ENCODE data around the gene CCDC192. TPM values are rescaled to one million over a fixed set of nuclear protein-coding genes. Genes with fewer than 3 reads are reported as not detected.
"Not testable (repeated sequence)": the region's sequence is repeated elsewhere in the genome, so short reads cannot be mapped to it uniquely, and the experiment has no call there.

CCDC192 gene
- total RNA-seq, 1 donor from 2014 or later = not detected

DNA sequence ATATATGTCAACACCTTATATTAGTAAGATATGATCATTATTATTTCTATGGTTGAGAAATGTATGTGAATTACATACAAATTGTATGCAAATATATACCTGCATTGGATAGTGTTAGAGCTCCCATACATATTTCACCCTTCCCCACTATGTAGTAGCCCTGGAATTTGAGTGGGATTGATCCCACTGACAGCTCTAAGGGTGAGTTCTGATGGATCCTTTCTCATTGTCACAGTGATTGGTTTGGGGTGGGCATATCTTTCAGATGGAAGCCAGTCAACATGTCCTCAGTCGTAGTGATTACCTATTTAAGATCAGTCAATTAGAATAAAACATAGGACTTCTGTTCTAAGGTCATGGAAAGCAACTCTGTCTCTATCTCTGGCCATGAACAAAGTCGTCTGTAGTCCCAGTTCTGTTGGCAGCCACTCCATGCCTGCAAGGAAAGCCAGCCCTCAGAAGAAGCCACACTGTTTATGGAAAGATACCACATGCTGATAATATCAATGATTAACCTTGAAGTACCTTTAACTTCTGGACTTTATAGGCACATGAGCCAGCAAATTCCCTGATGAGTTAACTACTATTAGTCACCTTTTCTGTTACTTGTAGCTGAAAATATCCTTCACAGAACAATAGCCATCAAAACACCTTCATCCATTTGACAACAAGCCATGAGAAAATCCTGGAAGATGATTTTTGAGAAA, 5.1 kb upstream of the CCDC192 start:
- DNase-seq (ENCODE audit: low spot score) = peak; percentile 56

DNA sequence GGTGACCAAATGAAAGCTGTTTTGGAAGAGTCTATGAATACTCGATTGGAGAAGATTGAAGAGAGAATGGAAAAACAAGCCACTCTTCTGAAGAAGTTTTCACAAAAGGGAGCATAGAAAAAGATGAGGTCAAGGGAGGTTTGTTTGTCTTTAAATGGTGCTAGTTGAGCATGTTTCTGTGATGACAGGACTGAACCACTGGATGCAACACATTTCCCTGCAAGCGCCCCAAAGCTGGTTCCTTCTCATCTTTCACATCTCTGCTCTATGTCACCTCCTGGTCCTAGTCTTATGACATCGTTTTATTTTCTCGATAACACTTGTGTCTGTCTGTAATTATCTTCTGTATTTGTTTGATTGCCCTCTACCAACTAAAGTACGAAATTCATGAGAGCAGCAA, 3.8 kb upstream of the CCDC192 start:
- no peak for DNase-seq (ENCODE audit: low spot score)

DNA sequence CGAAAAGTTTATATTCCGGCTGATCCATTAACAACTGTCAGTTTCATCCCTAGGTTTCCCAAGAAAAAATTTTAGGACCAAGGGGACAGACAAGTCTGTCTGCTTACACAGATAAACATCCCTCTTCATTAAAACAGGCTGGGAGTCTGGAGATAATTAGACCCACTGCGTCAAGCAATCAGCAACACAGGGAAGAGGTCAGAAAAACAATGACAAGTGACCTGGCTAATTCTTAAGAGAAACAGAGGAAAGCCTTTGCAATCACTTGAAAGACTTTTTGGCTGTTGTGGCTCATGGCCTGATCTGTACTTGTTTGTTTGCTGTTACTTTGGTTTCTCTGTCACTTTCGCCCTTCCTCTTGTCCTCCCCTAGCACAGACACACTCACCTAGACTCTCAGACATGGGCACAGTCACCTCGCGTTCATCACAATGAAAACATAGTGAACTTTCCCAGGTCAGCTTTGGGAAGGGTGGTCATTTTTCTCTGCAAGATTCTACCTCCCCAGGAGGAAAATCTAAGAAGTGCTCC, 2.9 kb upstream of the CCDC192 start:
- no peak for DNase-seq (ENCODE audit: low spot score)

DNA sequence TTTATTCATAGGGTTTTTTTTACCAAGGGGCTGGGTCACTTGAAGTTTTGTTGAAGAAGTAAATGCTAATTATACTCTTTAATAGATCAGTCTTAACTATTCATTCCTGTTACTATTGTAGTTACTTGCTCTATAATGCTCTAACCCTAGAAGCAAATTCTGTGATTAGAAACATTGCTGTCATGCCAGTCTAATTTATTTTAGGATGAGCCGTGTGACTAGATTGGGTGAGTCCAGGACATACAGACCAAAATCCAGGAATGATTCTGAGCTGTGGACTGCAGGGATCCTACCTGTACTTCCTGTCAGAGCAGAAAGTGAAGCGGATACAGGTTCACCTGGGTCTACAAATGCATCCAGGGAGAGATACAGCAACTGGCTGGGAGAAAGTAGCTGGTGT, 757 bp upstream of the CCDC192 start:
- DNase-seq (ENCODE audit: low spot score) = no peak

DNA sequence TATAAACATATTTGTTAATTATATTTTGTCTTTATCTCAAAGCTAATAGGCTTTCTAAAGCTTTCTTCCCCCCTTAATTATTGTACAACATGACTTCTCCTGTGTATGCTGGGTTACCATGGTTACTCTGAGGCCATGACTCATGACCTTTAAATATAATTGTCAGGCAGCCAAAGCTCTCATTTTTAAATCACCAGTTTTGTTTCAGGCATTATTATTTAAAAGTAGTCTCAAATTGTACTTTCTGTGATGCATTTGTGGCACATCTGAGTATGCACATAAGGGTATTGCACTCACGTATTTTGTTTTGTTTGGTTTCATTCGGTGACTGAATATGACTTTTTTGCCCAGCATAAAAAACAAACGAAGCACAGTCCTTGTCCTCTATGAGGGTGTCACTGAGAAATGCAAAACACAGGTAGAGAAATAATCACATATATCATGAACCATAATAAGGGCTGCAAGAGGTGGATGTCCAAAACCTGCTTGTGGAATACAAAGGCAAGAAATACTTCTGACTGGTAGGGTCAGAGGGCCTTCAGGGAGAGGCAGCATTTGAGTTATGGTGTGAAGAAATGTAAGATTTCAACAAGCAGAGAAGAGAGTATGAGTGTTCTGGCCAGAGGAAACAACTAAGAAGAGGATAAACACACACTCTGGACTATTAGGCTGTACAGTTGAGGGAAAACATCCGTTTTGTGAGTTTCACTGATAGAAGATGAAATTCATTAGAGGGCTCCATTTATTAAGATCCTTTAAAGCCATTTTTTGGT, 2.1 kb downstream of the CCDC192 start:
- DNase-seq (ENCODE audit: low spot score) = no peak

DNA sequence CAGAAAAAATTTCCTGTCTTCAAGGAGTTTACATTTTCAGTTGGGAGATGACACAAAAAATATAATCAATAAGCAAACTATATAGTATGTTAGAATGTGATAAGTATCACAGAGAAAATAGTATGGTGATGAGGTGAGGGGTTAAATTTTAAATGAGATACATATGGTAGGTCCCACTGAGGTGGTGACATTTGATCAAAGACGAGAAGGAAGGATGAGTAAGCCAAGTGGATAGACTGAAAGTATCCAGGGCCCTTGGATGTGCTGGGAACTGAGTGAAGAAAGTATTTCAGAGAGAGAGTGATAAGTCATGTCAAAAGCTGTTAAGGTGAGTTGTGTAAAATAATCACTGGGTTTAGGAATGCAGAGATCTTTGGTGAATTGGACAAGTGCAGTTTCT, 3.5 kb downstream of the CCDC192 start:
- no peak for DNase-seq (ENCODE audit: low spot score)

DNA sequence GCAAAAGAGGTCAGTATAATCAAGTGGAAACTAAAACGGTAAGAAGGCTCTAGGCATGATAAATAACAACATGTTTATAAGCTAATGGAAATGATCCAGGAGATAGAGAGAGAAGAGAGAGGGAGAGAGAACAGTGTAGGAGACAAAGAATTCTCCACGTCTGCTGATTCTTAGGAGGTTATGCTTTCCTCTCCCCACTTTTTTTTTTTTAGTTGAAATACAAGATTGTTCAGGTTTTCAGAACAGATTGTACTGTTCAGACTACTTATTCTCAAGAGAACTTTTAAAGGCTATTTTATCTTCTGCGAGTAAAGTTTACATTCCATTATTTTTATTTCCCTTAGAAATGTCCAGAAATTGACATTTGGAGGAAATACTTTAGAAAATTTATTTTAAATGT, 4.0 kb downstream of the CCDC192 start:
- DNase-seq (ENCODE audit: low spot score) = no peak

DNA sequence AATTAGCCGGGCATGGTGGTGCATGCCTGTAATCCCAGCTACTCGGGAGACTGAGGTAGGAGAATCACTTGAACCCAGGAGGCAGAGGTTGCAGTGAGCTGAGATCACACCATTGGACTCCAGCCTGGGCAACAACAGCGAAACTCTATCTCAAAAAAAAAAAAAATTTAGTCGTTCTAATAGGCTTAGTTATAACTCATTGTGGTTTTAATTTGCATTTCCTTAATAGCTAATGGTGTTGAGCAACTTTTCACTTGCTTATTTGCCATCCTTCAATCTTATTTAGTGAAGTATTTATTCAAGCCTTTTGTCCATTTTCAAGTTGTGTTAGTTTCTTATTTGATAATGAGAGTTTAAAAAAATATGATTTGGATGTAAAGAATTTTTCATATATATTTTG, 9.9 kb downstream of the CCDC192 start:
- DNase-seq (ENCODE audit: low spot score) = not testable (repeated sequence)

DNA sequence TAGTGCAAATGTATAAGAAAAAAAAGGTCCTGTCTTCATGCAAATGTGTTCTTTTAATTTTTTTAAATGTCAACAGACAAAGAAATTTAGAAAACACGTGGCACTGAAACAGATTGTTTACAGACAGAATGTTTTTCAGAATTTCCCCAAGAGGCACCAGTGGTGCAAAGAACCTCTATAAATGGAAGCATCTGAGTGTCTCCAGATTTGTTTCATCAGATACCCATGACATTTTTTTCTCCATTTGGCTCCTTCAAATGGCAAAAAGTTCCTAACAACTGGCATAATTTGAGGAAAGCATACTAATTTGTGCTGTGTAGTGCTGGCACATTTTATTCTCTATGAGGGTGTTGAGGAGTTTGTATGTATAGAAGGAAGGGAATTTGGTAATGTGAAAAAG, 15.0 kb downstream of the CCDC192 start:
- no peak for DNase-seq (ENCODE audit: low spot score)

DNA sequence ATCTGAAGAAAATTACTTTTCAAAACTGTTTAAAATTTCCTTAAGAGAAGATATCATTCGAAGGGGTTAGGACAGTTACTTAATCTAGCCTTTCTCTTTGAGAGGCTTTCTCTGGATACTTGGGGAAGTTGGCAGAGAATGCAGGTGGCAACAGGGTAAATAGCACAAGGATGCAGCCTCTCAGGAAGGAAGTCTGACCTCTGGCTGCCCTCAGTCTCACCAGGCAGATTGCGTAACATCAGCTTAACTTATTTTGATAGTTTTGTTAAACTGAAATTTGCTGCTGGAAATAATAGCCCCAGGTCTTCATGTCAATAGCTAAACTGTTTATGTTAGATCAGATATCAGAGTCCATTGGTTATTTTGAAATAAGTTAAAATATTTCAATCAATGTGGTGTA, 20.4 kb downstream of the CCDC192 start:
- DNase-seq (ENCODE audit: low spot score) = peak; percentile 72

DNA sequence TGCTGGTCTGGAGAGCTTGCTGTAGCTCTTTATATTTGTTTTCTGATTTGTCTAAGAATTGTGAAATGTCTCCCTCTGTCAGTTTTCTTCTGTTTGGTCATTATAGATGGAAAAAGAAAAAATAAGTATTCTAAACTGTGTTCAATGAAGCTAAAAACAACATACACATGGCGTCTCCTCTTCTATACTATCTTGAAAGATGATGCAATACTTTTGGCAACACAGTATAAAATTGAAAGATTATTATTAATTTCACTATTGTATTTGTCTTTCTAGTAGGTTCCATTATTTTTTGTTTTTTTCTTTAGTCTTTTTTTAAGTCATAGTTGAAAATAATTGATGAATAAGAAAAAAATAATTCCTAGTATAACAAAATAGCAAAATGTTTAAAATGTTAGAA, 22.5 kb downstream of the CCDC192 start:
- no peak for DNase-seq (ENCODE audit: low spot score)

DNA sequence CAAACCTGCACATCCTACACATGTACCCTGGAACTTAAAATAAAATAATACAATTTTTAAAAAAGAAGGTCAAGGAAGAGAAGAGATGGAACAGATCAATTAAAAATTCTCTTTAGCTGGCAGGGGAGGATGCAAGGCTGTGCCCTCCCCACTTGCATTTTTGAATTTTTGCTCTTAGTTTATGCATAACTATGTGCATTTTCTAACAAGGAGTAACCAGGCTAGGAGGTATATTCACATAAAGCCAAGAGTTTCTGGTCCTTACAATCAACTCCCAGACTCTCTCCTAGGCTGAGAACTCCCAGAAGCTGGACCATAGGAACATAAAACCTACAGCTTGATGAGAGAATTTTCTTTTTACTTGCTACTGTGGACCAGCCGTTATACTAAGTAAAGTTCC, 29.8 kb downstream of the CCDC192 start:
- DNase-seq (ENCODE audit: low spot score) = no peak

DNA sequence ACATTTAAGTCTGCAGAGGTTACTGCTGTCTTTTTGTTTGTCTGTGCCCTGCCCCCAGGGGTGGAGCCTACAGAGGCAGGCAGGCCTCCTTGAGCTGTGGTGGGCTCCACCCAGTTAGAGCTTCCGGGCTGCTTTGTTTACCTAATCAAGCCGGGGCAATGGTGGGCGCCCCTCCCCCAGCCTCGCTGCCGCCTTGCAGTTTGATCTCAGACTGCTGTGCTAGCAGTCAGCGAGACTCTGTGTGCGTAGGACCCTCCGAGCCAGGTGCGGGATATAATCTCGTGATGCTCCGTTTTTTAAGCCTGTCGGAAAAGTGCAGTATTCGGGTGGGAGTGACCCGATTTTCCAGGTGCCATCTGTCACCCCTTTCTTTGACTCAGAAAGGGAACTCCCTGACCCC, 36.2 kb downstream of the CCDC192 start:
- not testable (repeated sequence) for DNase-seq (ENCODE audit: low spot score)

DNA sequence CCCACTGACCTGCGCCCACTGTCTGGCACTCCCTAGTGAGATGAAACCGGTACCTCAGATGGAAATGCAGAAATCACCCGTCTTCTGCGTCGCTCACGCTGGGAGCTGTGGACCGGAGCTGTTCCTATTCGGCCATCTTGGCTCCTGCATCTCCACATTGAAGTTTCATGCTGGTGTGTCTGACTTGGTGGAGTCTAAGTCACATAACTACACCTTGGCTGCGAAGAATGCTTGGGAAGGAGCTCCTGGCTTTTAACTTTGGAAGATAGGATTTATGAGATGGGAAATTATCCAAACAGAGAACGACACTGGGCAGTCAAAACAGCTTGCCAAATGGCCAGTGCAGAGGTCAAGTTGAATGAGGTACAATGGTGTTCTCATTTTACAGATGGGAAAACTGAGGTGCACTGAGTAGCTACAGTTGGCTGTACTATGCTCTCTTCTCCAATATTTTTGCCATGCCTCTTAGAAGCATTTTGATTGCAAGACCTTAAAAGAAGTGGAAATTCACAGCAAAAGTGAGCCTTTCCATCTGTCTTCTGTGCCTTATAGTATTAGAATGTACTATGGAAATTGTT, 36.7 kb downstream of the CCDC192 start:
- DNase-seq (ENCODE audit: low spot score) = no peak

DNA sequence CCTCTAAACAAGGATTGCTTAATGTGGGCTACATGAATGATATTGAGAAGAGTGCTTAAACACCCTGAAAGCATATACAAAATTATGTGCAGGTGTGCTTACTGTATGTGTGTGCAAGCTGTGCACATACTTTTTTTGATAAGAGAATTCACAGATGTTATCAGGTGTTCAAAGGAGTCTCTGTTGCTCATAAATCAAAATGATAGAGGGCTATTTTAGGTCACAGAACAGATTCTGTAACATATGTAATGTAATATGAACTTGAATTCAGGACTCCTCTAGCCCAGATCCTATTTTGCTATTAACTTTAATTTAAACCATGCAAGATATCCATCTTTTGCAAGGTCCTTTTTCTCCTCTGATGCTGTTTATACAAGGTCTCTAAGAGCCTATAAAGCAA, 38.2 kb downstream of the CCDC192 start:
- DNase-seq (ENCODE audit: low spot score) = no peak

DNA sequence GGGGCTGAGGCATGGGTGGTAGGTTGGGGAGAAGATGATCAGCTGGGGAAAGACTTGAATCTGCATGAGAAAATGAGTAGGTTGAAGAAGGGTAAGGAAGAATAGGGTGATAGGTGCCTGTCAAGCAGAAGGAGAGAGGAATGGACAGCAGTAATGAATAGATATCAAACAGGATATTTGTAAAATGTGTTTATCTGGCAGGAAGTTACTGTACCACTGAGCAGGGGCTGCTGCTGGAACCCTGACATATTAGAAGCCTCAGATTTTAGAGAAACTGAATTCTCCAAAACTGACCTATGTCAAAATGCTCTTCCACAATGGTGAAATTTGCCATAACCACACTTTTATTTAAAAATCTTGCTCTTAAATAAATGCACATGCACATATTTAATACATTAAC, 41.0 kb downstream of the CCDC192 start:
- DNase-seq (ENCODE audit: low spot score) = no peak

DNA sequence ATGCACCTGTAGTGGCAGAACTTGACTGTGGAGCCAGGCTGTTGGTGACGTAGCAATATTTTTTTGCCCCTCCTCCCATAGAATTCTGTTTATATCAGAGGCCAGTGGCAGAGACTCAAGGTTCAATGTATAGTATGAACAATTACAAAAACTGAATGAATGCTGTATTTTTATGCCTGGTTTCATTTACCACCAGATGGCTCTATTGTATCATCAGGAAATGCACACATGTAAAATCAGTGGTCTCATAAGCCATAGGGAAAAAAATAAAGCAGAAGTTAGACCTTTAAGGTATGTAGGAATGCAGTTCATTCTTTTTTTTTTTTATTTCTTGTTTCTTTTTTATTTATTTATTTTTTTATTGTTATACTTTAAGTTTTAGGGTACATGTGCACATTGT, 43.6 kb downstream of the CCDC192 start:
- DNase-seq (ENCODE audit: low spot score) = no peak

DNA sequence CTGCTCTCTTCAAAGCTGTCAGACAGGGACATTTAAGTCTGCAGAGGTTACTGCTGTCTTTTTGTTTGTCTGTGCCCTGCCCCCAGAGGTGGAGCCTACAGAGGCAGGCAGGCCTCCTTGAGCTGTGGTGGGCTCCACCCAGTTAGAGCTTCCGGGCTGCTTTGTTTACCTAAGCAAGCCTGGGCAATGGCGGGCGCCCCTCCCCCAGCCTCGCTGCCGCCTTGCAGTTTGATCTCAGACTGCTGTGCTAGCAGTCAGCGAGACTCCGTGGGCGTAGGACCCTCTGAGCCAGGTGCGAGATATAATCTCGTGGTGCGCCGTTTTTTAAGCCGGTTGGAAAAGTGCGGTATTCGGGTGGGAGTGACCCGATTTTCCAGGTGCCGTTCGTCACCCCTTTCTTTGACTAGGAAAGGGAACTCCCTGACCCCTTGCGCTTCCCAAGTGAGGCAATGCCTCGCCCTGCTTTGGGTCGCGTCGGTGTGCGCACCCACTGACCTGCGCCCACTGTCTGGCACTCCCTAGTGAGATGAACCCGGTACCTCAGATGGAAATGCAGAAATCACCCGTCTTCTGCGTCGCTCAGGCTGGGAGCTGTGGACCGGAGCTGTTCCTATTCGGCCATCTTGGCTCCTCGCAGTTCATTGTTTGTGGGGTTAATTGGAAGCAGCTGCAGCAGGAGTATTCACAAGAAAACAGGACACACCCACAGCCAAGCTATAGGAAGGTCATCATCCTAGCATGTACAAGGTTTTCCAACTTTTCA, 49.5 kb downstream of the CCDC192 start:
- DNase-seq (ENCODE audit: low spot score) = not testable (repeated sequence)

DNA sequence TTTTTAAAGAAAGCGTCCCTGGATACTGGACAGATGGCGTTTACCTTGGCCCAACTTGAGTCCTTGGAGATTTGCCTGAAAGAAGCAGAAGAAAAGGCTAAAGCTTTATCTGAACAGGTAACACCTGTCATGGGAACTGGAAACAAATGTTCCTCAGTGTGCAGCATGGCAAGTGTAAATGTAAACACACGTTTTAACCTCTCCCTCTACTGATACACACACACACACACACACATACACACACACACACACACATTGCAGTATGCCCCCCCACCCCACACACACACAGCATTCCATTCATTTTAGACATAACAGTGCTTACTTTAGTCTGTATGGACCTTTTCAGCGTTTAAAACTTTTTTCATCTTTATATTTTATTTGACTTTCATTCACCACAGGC, 51.1 kb downstream of the CCDC192 start:
- no peak for DNase-seq (ENCODE audit: low spot score)

DNA sequence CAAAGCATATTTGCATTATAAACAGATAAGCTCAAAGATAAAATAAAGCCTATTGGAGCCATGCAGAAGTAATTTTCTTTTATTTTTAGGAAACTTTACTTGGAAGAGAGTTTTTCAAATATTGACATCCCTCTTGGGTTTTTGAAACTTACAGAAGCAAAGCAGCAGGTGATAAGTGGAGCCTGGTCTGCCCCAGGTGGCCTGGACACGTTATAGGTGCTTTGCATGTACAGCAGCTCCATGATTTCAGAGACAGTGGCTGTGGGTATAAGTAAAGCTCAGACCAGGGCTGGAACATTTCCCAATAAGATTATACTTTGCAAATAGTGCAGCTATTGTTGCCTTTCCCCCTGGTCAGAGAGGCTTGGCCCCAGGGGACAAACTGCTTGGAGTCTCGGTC, 51.5 kb downstream of the CCDC192 start:
- DNase-seq (ENCODE audit: low spot score) = no peak

DNA sequence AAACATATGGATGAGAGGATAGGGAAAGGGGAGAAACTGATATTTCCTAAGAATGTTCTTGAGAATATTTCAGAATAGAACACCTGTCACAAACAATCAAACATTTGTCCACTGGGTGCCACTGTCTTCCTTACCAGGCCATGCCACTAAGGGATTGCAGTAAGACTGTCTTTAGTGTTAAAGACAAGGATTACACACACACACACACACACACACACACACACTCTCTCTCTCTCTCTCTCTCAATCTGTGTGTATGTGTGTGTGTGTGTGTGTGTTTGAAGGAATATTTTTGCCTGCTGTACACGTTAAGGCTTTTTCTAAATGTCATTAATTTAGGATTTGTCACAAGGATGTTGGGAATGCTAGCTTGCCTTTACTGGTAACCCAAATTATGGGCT, 54.4 kb downstream of the CCDC192 start:
- DNase-seq (ENCODE audit: low spot score) = peak; percentile 35

DNA sequence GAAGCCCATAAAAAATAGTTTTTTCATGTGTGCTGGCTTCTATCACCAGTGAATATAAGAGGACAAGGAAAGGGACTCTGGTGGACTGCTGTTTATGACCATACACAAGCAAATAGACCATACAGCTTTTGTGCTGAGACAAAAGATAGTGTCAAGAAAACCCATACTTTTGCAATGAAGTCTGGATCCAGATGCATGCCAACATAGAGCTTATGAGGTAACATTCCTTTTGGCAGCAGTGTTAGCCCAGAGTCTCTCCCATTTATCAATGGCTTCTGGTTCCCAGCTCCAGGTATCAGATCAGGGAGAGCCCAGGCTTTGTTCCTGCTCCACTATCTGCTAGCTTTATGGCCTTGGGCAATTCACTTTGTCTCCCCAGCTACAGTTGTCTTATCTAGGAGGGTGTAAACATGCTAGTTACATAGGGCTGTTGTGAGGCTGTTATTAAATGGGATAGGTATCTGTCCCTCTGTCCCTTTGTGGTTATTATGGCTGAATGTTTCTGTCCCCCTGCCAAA, 55.6 kb downstream of the CCDC192 start:
- no peak for DNase-seq (ENCODE audit: low spot score)
